Tibial nerve (tissue), 4 donors: Measurements from ENCODE around the gene METTL15.

Source experiments
- CTCF ChIP-seq, 5 experiments: fragments of 200-600 bp in 3 of 5; fragments of 450-650 bp in 2 of 5; sonication (generic) in 3 of 5; IDR thresholded peaks; one replicate each; pipeline ENCODE4 v1.5.1; 2016 to 2019; ENCODE audit warnings: antibody characterized with exemption in 5 of 5, mild to moderate bottlenecking in 3 of 5, moderate library complexity in 2 of 5
- EP300 ChIP-seq, 2 donors: sonication (generic); formaldehyde crosslinking; IDR thresholded peaks; one replicate each; pipeline ENCODE4 v1.6.1; 2017; ENCODE audit warnings: antibody characterized with exemption in 2 of 2, mild to moderate bottlenecking in 1 of 2
- POLR2A ChIP-seq, 2 donors: fragments of 450-650 bp; IDR thresholded peaks; one replicate each; pipeline ENCODE4 v1.6.1; 2017; ENCODE audit warnings: antibody characterized with exemption in 2 of 2, mild to moderate bottlenecking in 2 of 2, moderate library complexity in 2 of 2

- TF ChIP-seq CTCF (IDR thresholded peaks at IDR 0.05) (no peak), POLR2A (IDR thresholded peaks at IDR 0.05) (no peak), EP300 (IDR thresholded peaks at IDR 0.05) (no peak)
Observed at GRCh38 chr11:28153586-28153985, 45.4 kb downstream of the METTL15 start.
